Kidney (tissue), 14 donors: Measurements from ENCODE around the gene AATK. TPM values are rescaled to one million over a fixed set of nuclear protein-coding genes. Genes with fewer than 3 reads are reported as not detected.

Experiments
- DNase-seq, 5 donors: peaks; one replicate each; pipeline ENCODE4 v3.0.0-alpha.2; 2013 to 2020
- FAIRE-seq: peaks from 2 replicates; lab custom pipeline; 2012; peaks lifted over from hg19 to GRCh38; lab: Jason Lieb, UNC
- H3K27ac ChIP-seq, 2 donors: one replicate each; pipeline ENCODE4 v1.7.0; 2013; ENCODE audit warnings: low read depth in 2 of 2, low read length in 2 of 2, inconsistent platforms in 1 of 2
- H3K27me3 ChIP-seq: one replicate; pipeline ENCODE4 v1.7.1; 2013; ENCODE audit warnings: low read length, inconsistent platforms; ENCODE audit not compliant: control insufficient read depth, insufficient read depth
- H3K36me3 ChIP-seq, 3 donors: one replicate each; pipeline versions ENCODE4 v1.7.0 to v1.7.1; 2013; ENCODE audit warnings: low read length in 3 of 3, control low read depth in 1 of 3, inconsistent platforms in 1 of 3; ENCODE audit not compliant: insufficient read depth in 3 of 3, control insufficient read depth in 2 of 3
- H3K4me1 ChIP-seq, 3 donors: one replicate each; pipeline versions ENCODE4 v1.7.0 to v1.7.1; 2013; ENCODE audit warnings: low read length in 3 of 3, inconsistent platforms in 1 of 3, low read depth in 1 of 3; ENCODE audit not compliant: control insufficient read depth in 2 of 3, insufficient read depth in 2 of 3
- H3K4me3 ChIP-seq, 3 donors: one replicate each; pipeline versions ENCODE4 v1.7.0 to v1.8.1; 2013; ENCODE audit warnings: low read length in 3 of 3, control low read depth in 1 of 3, inconsistent platforms in 1 of 3
- H3K9ac ChIP-seq, 3 donors: one replicate each; pipeline versions ENCODE4 v1.7.0 to v1.7.1; 2013; ENCODE audit warnings: low read length in 3 of 3, control low read depth in 1 of 3, inconsistent platforms in 1 of 3
- H3K9me3 ChIP-seq, 3 donors: one replicate each; pipeline versions ENCODE4 v1.7.0 to v1.7.1; 2013; ENCODE audit warnings: low read length in 3 of 3, control low read depth in 1 of 3, inconsistent platforms in 1 of 3; ENCODE audit not compliant: control insufficient read depth in 2 of 3, insufficient read depth in 1 of 3
- intact Hi-C: fragments of 100-400 bp; cut with DNase I; formaldehyde crosslinking; loops from one replicate; pipeline ENCODE4 v1.11.1; 2022
- polyA plus RNA-seq: library from polyadenylated mRNA; stranded (reverse); fragments of 350-450 nt; fragmentation: Illumina TruSeq; extraction: RNeasy Lipid Tissue Mini Kit (QIAGEN cat#74804); gene quantifications from one replicate; pipeline ENCODE4 v1.2.3, GENCODE V29; 2014; ENCODE audit warnings: low read depth, low replicate concordance; ENCODE audit not compliant: insufficient read depth
- total RNA-seq: library from RNA; stranded (reverse); fragmentation: NEBNext Ultra II Directional; extraction: Animal tissue kit (Norgen Biotek cat#: 25700); gene quantifications from one replicate; pipeline ENCODE4 v1.2.1, GENCODE V29; 2021
- TF ChIP-seq, protein P1 (sequence below): IDR thresholded peaks from 3 replicates; pipeline ENCODE4 v1.5.1; 2012; ENCODE audit warnings: mild to moderate bottlenecking, moderate library complexity, borderline replicate concordance; ENCODE audit not compliant: insufficient read depth; ENCODE audit errors: extremely low read depth
- donor health status: control.
- donor health status: control.
- donor health status: control.
- donor health status: control.
- donor health status: control.
- donor health status: DM: yes; HTN: yes; CAD: no.
- donor health status: Normal renal cell carcinoma (clear cell type).

AATK gene
- total and polyA plus RNA-seq, 2 donors from 2014 or later, result 0.65 to 4.2 TPM

DNA sequence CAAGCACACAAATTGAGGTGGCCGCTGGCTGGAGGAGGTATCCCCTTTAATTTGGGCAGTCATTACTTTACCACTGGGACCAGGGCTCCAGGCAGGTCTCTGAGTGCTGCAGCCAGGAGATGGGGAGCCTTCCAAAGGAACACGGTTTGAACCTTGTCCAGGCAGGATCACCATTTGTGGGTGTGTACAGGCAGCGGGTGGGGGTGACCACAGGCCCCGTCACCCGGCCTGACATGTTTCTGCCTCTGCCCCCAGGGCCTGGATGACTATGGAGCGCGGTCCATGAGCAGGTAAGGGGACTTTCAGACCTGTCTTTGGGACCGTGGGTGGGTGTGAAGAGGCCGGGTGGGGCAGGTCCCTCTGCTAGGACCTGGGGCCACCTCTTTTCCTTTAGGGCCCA lies 57.8 kb downstream of the AATK start:
- no peak for DNase-seq
- Histone ChIP-seq H3K9me3 (no peaks in the 10 kb centered on the region), H3K27me3 (no peaks in the 10 kb centered on the region), H3K36me3 (peaks cover 0 to 23% (median 14%) of the 10 kb centered on the region in 3 donors), H3K27ac (no peak overlapping the region), H3K9ac (no peak overlapping the region), H3K4me3 (no peak overlapping the region), H3K4me1 (no peaks in the 10 kb centered on the region)
- TF ChIP-seq, protein P1, sequence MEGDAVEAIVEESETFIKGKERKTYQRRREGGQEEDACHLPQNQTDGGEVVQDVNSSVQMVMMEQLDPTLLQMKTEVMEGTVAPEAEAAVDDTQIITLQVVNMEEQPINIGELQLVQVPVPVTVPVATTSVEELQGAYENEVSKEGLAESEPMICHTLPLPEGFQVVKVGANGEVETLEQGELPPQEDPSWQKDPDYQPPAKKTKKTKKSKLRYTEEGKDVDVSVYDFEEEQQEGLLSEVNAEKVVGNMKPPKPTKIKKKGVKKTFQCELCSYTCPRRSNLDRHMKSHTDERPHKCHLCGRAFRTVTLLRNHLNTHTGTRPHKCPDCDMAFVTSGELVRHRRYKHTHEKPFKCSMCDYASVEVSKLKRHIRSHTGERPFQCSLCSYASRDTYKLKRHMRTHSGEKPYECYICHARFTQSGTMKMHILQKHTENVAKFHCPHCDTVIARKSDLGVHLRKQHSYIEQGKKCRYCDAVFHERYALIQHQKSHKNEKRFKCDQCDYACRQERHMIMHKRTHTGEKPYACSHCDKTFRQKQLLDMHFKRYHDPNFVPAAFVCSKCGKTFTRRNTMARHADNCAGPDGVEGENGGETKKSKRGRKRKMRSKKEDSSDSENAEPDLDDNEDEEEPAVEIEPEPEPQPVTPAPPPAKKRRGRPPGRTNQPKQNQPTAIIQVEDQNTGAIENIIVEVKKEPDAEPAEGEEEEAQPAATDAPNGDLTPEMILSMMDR, result no peak
- intact Hi-C loops, result no loop called here
- no peak for FAIRE-seq

DNA sequence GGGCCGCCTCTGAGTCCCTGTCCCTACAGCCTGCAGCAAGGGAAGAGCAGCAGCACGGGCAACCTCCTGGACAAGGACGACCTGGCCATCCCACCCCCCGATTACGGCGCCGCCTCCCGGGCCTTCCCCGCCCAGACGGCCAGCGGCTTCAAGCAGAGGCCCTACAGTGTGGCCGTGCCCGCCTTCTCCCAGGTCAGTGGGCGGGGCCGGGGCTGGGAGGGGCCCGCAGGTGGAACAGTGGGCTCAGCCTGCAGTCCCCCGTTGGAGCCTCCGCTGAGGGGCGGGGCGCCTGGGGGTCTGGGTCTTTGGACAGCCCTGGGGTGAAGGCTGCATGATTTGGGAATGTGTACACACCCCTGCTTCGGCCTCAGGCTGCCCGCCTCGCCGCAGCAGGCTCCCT lies 59.3 kb downstream of the AATK start:
- no peak overlapping the region for H3K27ac ChIP-seq
- FAIRE-seq, result no peak
- TF ChIP-seq, protein P1, result no peak
- H3K9me3 ChIP-seq, result no peaks in the 10 kb centered on the region
- DNase-seq, result no peak
- H3K4me3 ChIP-seq, result no peak overlapping the region
- peaks cover 0 to 21% (median 14%) of the 10 kb centered on the region in 3 donors for H3K36me3 ChIP-seq
- H3K4me1 ChIP-seq, result no peaks in the 10 kb centered on the region
- intact Hi-C loops, result no loop called here
- H3K27me3 ChIP-seq, result no peaks in the 10 kb centered on the region
- no peak overlapping the region for H3K9ac ChIP-seq

DNA sequence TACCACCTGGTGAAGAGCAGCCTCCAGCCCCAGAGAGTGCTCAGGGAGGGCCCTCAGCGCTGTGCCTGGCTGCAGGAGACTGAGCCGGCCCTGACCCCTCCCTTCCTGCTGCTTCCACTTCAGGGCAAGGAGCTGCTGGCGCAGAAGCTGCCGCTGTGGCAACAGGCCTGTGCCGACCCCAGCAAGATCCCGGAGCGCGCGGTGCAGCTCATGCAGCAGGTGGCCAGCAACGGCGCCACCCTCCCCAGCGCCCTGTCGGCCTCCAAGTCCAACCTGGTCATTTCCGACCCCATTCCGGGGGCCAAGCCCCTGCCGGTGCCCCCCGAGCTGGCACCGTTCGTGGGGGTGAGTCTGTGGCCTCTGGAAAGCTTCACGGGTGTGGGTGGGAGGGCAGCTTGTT lies 62.6 kb downstream of the AATK start:
- Histone ChIP-seq H3K9me3 (no peaks in the 10 kb centered on the region), H3K4me1 (no peaks in the 10 kb centered on the region), H3K4me3 (no peak overlapping the region), H3K27ac (no peak overlapping the region), H3K9ac (no peak overlapping the region), H3K27me3 (no peaks in the 10 kb centered on the region), H3K36me3 (peaks cover 0 to 28% (median 13%) of the 10 kb centered on the region in 3 donors)
- no peak for DNase-seq
- intact Hi-C loops, result loop anchor here (5.0 kb wide), 1 partner anchor 116 kb away; no protein-coding TSS in a partner anchor
- no peak for FAIRE-seq
- TF ChIP-seq, protein P1, result no peak

DNA sequence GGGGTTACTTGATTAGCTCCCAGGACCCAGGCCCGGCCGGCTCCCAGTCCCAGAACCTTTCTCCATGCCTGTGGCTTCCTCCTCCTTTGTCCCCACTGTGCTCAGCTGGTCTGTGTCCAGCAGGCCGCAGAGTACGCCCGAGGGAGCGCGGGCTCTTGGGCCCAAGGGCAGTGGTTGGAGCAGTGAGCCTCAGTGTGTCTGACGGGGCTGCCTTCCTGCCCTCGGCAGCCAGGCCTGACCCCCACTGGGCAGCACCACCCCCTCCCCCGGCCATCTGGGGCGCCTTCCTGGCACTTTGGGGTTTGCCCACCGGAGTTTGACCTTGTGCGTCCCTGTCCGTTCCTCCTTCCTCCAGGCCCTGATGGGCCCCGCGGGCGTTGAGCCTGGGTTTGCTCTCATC lies 63.2 kb downstream of the AATK start:
- no peaks in the 10 kb centered on the region for H3K4me1 ChIP-seq
- H3K4me3 ChIP-seq, result no peak overlapping the region
- FAIRE-seq (no peak), DNase-seq (no peak)
- H3K27me3 ChIP-seq, result no peaks in the 10 kb centered on the region
- TF ChIP-seq, protein P1, result no peak
- no peak overlapping the region for H3K9ac ChIP-seq
- H3K27ac ChIP-seq, result no peak overlapping the region
- intact Hi-C loops, result loop anchor here (5.0 kb wide), 1 partner anchor 116 kb away; no protein-coding TSS in a partner anchor
- peaks cover 0 to 28% (median 13%) of the 10 kb centered on the region in 3 donors for H3K36me3 ChIP-seq
- no peaks in the 10 kb centered on the region for H3K9me3 ChIP-seq
